ENCODE measurements around the gene AGK. TPM values are rescaled to one million over a fixed set of nuclear protein-coding genes. Genes with fewer than 3 reads are reported as not detected.

Gene AGK, protein sequence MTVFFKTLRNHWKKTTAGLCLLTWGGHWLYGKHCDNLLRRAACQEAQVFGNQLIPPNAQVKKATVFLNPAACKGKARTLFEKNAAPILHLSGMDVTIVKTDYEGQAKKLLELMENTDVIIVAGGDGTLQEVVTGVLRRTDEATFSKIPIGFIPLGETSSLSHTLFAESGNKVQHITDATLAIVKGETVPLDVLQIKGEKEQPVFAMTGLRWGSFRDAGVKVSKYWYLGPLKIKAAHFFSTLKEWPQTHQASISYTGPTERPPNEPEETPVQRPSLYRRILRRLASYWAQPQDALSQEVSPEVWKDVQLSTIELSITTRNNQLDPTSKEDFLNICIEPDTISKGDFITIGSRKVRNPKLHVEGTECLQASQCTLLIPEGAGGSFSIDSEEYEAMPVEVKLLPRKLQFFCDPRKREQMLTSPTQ
- 21.0 and 31.8 TPM in 2 replicates for total RNA-seq

DNA sequence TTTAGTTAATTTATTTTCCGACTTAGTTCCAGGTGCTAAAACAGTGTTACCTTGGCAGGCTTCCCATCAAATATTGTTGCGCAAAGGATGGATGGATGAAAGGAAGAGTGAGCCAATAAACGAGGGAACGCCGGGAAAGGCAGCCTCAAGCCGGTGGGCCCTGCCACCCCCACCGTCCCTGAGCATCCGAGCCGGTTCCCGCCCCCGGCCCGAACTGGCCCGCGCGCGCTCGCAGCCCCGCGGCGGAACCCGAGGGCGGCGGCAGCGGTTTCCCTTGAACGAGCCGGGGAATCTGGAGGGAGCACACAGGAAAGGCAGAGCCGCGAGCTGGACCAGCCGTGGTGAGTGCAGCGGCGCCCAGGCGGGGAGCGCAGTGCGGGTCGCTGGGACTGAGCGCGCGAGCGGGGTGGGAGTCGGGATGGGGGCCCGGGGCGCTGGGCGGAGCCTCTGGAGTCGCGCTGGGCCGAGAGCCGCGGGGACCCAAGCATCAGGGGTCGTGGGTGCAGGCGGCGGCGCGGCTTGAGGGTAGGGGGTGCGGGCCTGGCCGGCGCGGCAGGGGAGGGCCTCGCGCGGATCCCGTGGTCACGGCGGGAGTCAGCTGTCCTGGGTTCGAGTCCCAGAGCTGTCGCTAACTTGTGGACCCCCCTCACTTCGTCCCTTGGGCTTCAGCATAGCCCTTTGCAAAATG lies at the start of gene AGK:
AGK (plus strand) TSS at position 317 of the 688 bp plus-strand sequence. CDS start 4,057 bp downstream, outside the sequence.

DNA sequence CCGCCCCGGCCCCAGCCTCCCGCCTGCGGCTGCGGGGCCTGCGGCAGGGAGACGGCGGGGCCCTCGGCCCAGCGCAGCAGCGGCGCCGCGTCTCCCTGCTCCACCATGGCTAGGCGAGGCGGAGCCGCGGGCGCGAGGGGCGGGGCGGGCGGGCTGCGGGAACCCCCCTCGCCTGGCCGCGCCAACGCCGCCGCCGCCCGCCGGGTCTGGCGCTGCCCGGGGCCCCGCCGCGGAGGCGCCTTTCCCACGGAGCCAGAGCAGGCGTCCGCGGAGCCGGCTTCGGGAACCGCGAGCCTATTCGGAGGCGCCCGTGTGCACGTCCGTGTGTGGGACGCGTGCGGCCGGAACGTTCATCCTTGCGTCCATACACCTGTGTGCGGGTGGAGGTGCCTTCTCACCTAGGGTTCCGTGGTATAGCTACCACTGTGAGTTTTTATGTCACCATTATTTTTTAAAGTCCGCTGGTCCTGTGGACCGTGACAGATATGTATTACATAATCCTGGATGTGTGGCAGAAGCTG lies 150.9 kb downstream of the AGK start, which contains the start of gene DENND11:
DENND11 (minus strand) TSS at position 120 of the 521 bp plus-strand sequence; CDS start at position 107, 13 bp downstream.

Other genes starting within 250 kb of the AGK start
- gene DENND11, start 150.8 kb downstream of the AGK start, total RNA-seq, result 5.4 and 6.5 TPM in 2 replicates
- not detected in 2 replicates for gene WEE2, start 156.9 kb downstream of the AGK start, total RNA-seq
- gene SSBP1, start 186.9 kb downstream of the AGK start, total RNA-seq, result 98.1 and 140 TPM in 2 replicates
- 0.25 TPM in 1 of 2 replicates, not detected in the other for gene TAS2R3, start 212.7 kb downstream of the AGK start, total RNA-seq
- 0.25 TPM in 1 of 2 replicates, not detected in the other for gene TAS2R4, start 225.3 kb downstream of the AGK start, total RNA-seq
- 1.1 TPM in 1 of 2 replicates, not detected in the other for gene TAS2R5, start 238.8 kb downstream of the AGK start, total RNA-seq